Osteoblast (primary cell): ENCODE results near the gene MRPL16. TPM values are rescaled to one million over a fixed set of nuclear protein-coding genes. Genes with fewer than 3 reads are reported as not detected.

Experiments used
- DNase-seq: peaks from one replicate; pipeline ENCODE4 v3.0.0; 2011; ENCODE audit warnings: low spot score, mixed read lengths; ENCODE audit not compliant: insufficient read length; ENCODE audit errors: missing footprints
- H2AFZ ChIP-seq: 2 replicates; pipeline ENCODE4 v1.6.0; 2011; ENCODE audit warnings: mild to moderate bottlenecking, low read length
- H3K27ac ChIP-seq: 2 replicates; pipeline ENCODE4 v1.5.1; 2011; ENCODE audit warnings: mild to moderate bottlenecking, low read depth, low read length, moderate library complexity
- H3K27me3 ChIP-seq: 2 replicates; pipeline ENCODE4 v1.6.0; 2012; ENCODE audit warnings: mild to moderate bottlenecking, control low read depth, inconsistent platforms, low read length, moderate library complexity; ENCODE audit not compliant: insufficient read depth
- H3K36me3 ChIP-seq: 2 replicates; pipeline ENCODE4 v1.5.1; 2011; ENCODE audit warnings: mild to moderate bottlenecking, low read length, control low read depth, moderate library complexity; ENCODE audit not compliant: insufficient read depth
- H3K4me1 ChIP-seq: 2 replicates; pipeline ENCODE4 v1.5.1; 2011; ENCODE audit warnings: mild to moderate bottlenecking, low read length, control low read depth, moderate library complexity; ENCODE audit not compliant: insufficient read depth
- H3K4me2 ChIP-seq: 2 replicates; pipeline ENCODE4 v1.6.0; 2011; ENCODE audit warnings: mild to moderate bottlenecking, low read length; ENCODE audit not compliant: insufficient read depth
- H3K4me3 ChIP-seq: fragments of 200-600 bp; sonication (generic); 3 replicates; pipeline ENCODE4 v1.5.1; 2012; ENCODE audit warnings: mild to moderate bottlenecking, low read length, inconsistent platforms; ENCODE audit not compliant: insufficient read depth
- H3K79me2 ChIP-seq: 2 replicates; pipeline ENCODE4 v1.6.0; 2012; ENCODE audit warnings: mild to moderate bottlenecking, low read length, control low read depth, inconsistent platforms; ENCODE audit not compliant: insufficient read depth
- H3K9me3 ChIP-seq: 2 replicates; pipeline ENCODE4 v1.5.1; 2011; ENCODE audit warnings: low read depth, low read length, control low read depth
- H4K20me1 ChIP-seq: 2 replicates; pipeline ENCODE4 v1.6.0; 2012; ENCODE audit warnings: mild to moderate bottlenecking, low read length, control low read depth; ENCODE audit not compliant: insufficient read depth
- total RNA-seq: library from RNA; depleted of rRNA; stranded (reverse); fragments of >200 nt; gene quantifications from 2 replicates; pipeline ENCODE4 v1.2.3, GENCODE V29; 2012
- TF ChIP-seq, protein P1 (sequence below): IDR thresholded peaks from 2 replicates; pipeline ENCODE4 v1.5.1; 2011; ENCODE audit warnings: mild to moderate bottlenecking, low read depth, low read length, moderate library complexity; ENCODE audit errors: extremely low read depth

Gene MRPL16
- total RNA-seq, 1 donor, result 32.9 TPM

DNA sequence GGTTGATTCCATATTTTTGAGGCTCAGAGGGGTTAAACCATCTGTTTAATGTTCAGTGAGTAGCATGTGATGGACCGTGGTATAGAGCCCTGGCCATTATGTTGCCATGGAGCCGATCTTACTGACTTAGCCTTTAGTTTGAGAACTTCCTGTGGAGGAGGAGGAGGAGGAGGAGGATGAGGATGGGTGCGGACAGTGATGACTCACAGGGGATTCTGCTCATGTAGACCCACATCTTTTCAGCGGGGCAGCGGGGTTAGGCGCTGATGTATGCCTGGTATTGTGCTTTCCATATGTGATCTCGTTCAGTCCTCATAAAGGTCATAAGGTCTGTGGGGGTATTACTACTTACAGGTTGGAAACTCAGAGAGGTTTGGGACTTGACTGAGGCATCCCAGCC, 41.5 kb downstream of the MRPL16 start:
- Histone ChIP-seq H3K4me3 (no peak overlapping the region), H4K20me1 (peaks cover 16% of the 10 kb centered on the region), H3K4me1 (no peaks in the 10 kb centered on the region), H3K36me3 (no peaks in the 10 kb centered on the region), H2AFZ (no peak overlapping the region), H3K27me3 (no peaks in the 10 kb centered on the region), H3K4me2 (no peak overlapping the region), H3K79me2 (peaks cover 85% of the 10 kb centered on the region), H3K27ac (no peak overlapping the region), H3K9me3 (no peaks in the 10 kb centered on the region)
- no peak for DNase-seq
- TF ChIP-seq, protein P1, sequence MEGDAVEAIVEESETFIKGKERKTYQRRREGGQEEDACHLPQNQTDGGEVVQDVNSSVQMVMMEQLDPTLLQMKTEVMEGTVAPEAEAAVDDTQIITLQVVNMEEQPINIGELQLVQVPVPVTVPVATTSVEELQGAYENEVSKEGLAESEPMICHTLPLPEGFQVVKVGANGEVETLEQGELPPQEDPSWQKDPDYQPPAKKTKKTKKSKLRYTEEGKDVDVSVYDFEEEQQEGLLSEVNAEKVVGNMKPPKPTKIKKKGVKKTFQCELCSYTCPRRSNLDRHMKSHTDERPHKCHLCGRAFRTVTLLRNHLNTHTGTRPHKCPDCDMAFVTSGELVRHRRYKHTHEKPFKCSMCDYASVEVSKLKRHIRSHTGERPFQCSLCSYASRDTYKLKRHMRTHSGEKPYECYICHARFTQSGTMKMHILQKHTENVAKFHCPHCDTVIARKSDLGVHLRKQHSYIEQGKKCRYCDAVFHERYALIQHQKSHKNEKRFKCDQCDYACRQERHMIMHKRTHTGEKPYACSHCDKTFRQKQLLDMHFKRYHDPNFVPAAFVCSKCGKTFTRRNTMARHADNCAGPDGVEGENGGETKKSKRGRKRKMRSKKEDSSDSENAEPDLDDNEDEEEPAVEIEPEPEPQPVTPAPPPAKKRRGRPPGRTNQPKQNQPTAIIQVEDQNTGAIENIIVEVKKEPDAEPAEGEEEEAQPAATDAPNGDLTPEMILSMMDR, result no peak

GRCh38 chr11:59767225-59767611, 43.4 kb downstream of the MRPL16 start:
- Histone ChIP-seq H4K20me1 (peaks cover 16% of the 10 kb centered on the region), H2AFZ (no peak overlapping the region), H3K4me1 (no peaks in the 10 kb centered on the region), H3K27me3 (no peaks in the 10 kb centered on the region), H3K79me2 (peaks cover 95% of the 10 kb centered on the region), H3K27ac (no peak overlapping the region), H3K36me3 (no peaks in the 10 kb centered on the region), H3K4me3 (no peak overlapping the region), H3K4me2 (no peak overlapping the region), H3K9me3 (no peaks in the 10 kb centered on the region)
- DNase-seq, result no peak
- TF ChIP-seq, protein P1, result no peak

- H4K20me1 ChIP-seq, result peaks cover 16% of the 10 kb centered on the region
- no peaks in the 10 kb centered on the region for H3K36me3 ChIP-seq
- no peak for DNase-seq
- TF ChIP-seq, protein P1, result no peak
- no peak overlapping the region for H2AFZ ChIP-seq
- H3K4me3 ChIP-seq, result no peak overlapping the region
- H3K27ac ChIP-seq, result no peak overlapping the region
- no peak overlapping the region for H3K4me2 ChIP-seq
- no peaks in the 10 kb centered on the region for H3K9me3 ChIP-seq
- H3K79me2 ChIP-seq, result peaks cover 95% of the 10 kb centered on the region
- no peaks in the 10 kb centered on the region for H3K27me3 ChIP-seq
- no peaks in the 10 kb centered on the region for H3K4me1 ChIP-seq
These were observed 43.9 kb downstream of the MRPL16 start for GRCh38 chr11:59766542-59767224.

DNA sequence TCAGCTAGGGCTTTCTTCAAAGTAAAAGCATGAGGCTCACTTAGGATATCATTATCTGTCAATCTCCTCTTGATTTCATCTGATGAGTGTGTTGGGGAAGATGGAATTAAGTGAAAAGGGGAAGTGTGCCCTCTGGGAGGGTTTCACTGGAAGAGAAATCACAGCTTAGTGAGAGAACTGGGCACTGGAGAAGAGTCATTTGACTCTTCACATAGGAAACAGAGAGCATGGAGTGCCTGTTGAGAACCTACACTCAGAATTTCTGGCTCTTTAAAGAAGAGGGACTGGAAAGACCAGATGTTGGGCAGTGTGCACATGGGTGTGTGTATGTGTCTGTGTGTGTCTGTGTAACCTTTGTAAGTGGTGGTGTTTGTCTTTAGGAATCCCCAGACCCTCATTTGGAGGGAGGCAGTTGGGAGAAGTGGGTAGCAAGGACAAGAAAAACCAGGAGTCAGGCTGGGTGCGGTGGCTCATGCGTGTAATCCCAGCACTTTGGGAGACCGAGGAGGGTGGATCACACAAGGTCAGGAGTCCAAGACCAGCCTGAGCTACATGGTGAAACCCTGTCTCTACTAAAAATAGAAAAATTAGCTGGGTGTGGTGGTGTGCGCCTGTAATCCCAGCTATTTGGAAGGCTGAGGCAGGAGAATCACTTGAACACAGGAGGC, 45.4 kb downstream of the MRPL16 start:
- TF ChIP-seq, protein P1, result no peak
- DNase-seq, result no peak
- H3K4me2 ChIP-seq, result no peak overlapping the region
- peaks cover 18% of the 10 kb centered on the region for H4K20me1 ChIP-seq
- no peak overlapping the region for H3K4me3 ChIP-seq
- peaks cover 96% of the 10 kb centered on the region for H3K79me2 ChIP-seq
- no peaks in the 10 kb centered on the region for H3K9me3 ChIP-seq
- no peaks in the 10 kb centered on the region for H3K4me1 ChIP-seq
- H3K27ac ChIP-seq, result no peak overlapping the region
- no peak overlapping the region for H2AFZ ChIP-seq
- H3K27me3 ChIP-seq, result no peaks in the 10 kb centered on the region
- H3K36me3 ChIP-seq, result no peaks in the 10 kb centered on the region
